HepG2 (cell line): ENCODE results near the gene SP3. TPM values are rescaled to one million over a fixed set of nuclear protein-coding genes. Genes with fewer than 3 reads are reported as not detected.

Experiments used
- ARID5B ChIP-seq: IDR thresholded peaks from 2 replicates; pipeline ENCODE4 v1.4.0; 2020; ENCODE audit warnings: mild to moderate bottlenecking, missing genetic modification reagents
- CEBPB ChIP-seq: IDR thresholded peaks from 2 replicates; pipeline ENCODE4 v1.6.1; 2011; ENCODE audit warnings: low read depth, low read length, improper control_type of control experiment, borderline replicate concordance
- FOXP1 ChIP-seq, 2 experiments: fragments of 450-650 bp in 1 of 2; IDR thresholded peaks; 2 replicates each; pipeline ENCODE4 v1.6.1; 2017 to 2018; ENCODE audit warnings: antibody characterized with exemption in 1 of 2
- NR2F6 ChIP-seq, 2 experiments: IDR thresholded peaks; 2 replicates each; pipeline ENCODE4 v1.6.1; 2016; ENCODE audit warnings: antibody characterized with exemption in 1 of 2, mild to moderate bottlenecking in 1 of 2
- RARG ChIP-seq: sonication (generic); formaldehyde crosslinking; IDR thresholded peaks from 2 replicates; pipeline ENCODE4 v1.4.0; 2020; ENCODE audit warnings: low read depth, mild to moderate bottlenecking, missing genetic modification reagents
- THYN1 ChIP-seq: sonication (generic); formaldehyde crosslinking; IDR thresholded peaks from 2 replicates; pipeline ENCODE4 v1.8.1; 2023; ENCODE audit warnings: low read depth, mild to moderate bottlenecking, moderate library complexity, missing genetic modification reagents, borderline replicate concordance
- ZC3H13 ChIP-seq: sonication (generic); formaldehyde crosslinking; IDR thresholded peaks from 2 replicates; pipeline ENCODE4 v1.8.1; 2023; ENCODE audit warnings: mild to moderate bottlenecking, missing genetic modification reagents, moderate library complexity
- ZNF512B ChIP-seq: sonication (generic); formaldehyde crosslinking; IDR thresholded peaks from 2 replicates; pipeline ENCODE4 v1.5.1; 2020; ENCODE audit warnings: missing genetic modification reagents, mild to moderate bottlenecking, borderline replicate concordance
- ZNF646 ChIP-seq: sonication (generic); formaldehyde crosslinking; IDR thresholded peaks from 2 replicates; pipeline ENCODE4 v1.9.0; 2021; ENCODE audit warnings: mild to moderate bottlenecking, missing genetic modification reagents
- ZNF761 ChIP-seq: sonication (generic); formaldehyde crosslinking; conservative IDR thresholded peaks from 2 replicates; pipeline ENCODE4 v1.4.0; 2020; ENCODE audit warnings: mild to moderate bottlenecking, missing genetic modification reagents
- ZNF792 ChIP-seq: IDR thresholded peaks from 2 replicates; pipeline ENCODE4 v1.6.1; 2016
- polyA plus RNA-seq, 8 experiments: library from polyadenylated mRNA; depleted of rRNA in 3 of 8; stranded (reverse) in 7 of 8; unstranded in 1 of 8; fragments of >200 nt; fragmentation: Illumina TruSeq in 4 of 8; extraction: Trizol in 4 of 8; gene quantifications; 2 replicates each; pipeline versions ENCODE4 v1.2.1 to v1.2.3, GENCODE V29; 2011 to 2016; ENCODE audit warnings: low read depth in 4 of 8, missing spikeins in 1 of 8, mixed read lengths in 1 of 8; ENCODE audit not compliant: insufficient read depth in 1 of 8
- total RNA-seq, 5 experiments: library from RNA; depleted of rRNA; stranded (reverse); fragments of >200 nt; fragmentation: Illumina TruSeq; extraction: Trizol; gene quantifications; 2 replicates each; pipeline ENCODE4 v1.2.3, GENCODE V29; 2016; ENCODE audit warnings: low read depth in 1 of 5

The SP3 gene
- total and polyA plus RNA-seq, 2 of the 13 experiments (the other 11 are each of a cell fraction or from before 2014, with no cell fraction given): 57.3 to 132 TPM

GRCh38 chr2:173966274-173967098 is 1.3 kb upstream of the SP3 start (continued):
- TF ChIP-seq THYN1 (no peak), NR2F6 (IDR thresholded peaks at IDR 0.05) (peak; percentile 44; the same call in 1 of the 2 replicates), NR2F6 (CRISPR knock-in tag; IDR thresholded peaks at IDR 0.05) (peak; percentile 47; the same call in 1 of the 2 replicates), CEBPB (no peak), ZNF792 (CRISPR knock-in tag) (peak; percentile 76; the same call in 1 of the 2 replicates), FOXP1 (IDR thresholded peaks at IDR 0.05) (no peak), FOXP1 (CRISPR knock-in tag; IDR thresholded peaks at IDR 0.05) (peak; percentile 68; the same call in 1 of the 2 replicates), ZNF761 (CRISPR knock-in tag) (peak; percentile 72; the same call in 1 of the 2 replicates), ARID5B (peak; percentile 81), ZNF646 (peak; percentile 96), ZNF512B (peak; percentile 9; the same call in 1 of the 2 replicates), RARG (0 out of 2 replicates have a peak, but pooled peaks have one; percentile 65), ZC3H13 (CRISPR knock-in tag) (no peak; the same call in 1 of the 2 replicates)
